K562 (cell line): Measurements from ENCODE around the gene LMNTD2. TPM values are rescaled to one million over a fixed set of nuclear protein-coding genes. Genes with fewer than 3 reads are reported as not detected.
A peak's percentile ranks its signal among the peaks of the same experiment; 100 is the strongest.

Experiments used
- ATF3 ChIP-seq, 2 experiments: fragments of 450-650 bp in 1 of 2; sonication (generic) in 1 of 2; formaldehyde crosslinking in 1 of 2; IDR thresholded peaks in 1 of 2; conservative IDR thresholded peaks in 1 of 2; 2 replicates each; pipeline versions ENCODE4 v1.6.1 to v1.8.1; 2016 to 2023; ENCODE audit warnings: mild to moderate bottlenecking in 2 of 2, moderate library complexity in 2 of 2, inconsistent platforms in 1 of 2, missing genetic modification reagents in 1 of 2
- CBX2 ChIP-seq: fragments of 200-600 bp; sonication (generic); IDR thresholded peaks from one replicate; pipeline ENCODE4 v1.6.1; 2012; ENCODE audit warnings: mild to moderate bottlenecking, low read length, inconsistent platforms; ENCODE audit not compliant: insufficient read depth, poor library complexity, severe bottlenecking
- FOXJ3 ChIP-seq: sonication (generic); formaldehyde crosslinking; IDR thresholded peaks from 2 replicates; pipeline ENCODE4 v1.4.0; 2020; ENCODE audit warnings: mild to moderate bottlenecking, missing genetic modification reagents
- HNRNPL ChIP-seq: fragments of 200-400 bp; formaldehyde crosslinking; IDR thresholded peaks from 2 replicates; pipeline ENCODE4 v1.6.1; 2017; ENCODE audit warnings: low read depth, mild to moderate bottlenecking, low read length
- MTF1 ChIP-seq: fragments of 250-450 bp; sonication (Bioruptor Pico); IDR thresholded peaks from 2 replicates; pipeline ENCODE4 v1.9.0; 2021; ENCODE audit warnings: moderate library complexity, mild to moderate bottlenecking, inconsistent platforms, borderline replicate concordance
- PCBP2 ChIP-seq: fragments of 200-400 bp; formaldehyde crosslinking; IDR thresholded peaks from 2 replicates; pipeline ENCODE4 v1.6.1; 2018; ENCODE audit warnings: low read length, low read depth, mild to moderate bottlenecking, moderate library complexity; ENCODE audit not compliant: poor library complexity, severe bottlenecking
- PHF8 ChIP-seq: fragments of 200-600 bp; sonication (generic); IDR thresholded peaks from 2 replicates; pipeline ENCODE4 v1.6.1; 2012; ENCODE audit warnings: mixed run types, mild to moderate bottlenecking, inconsistent platforms, low read length, moderate library complexity, borderline replicate concordance
- SMAD4 ChIP-seq: fragments of 250-450 bp; sonication (Bioruptor Pico); conservative IDR thresholded peaks from 2 replicates; pipeline ENCODE4 v1.8.0; 2021; ENCODE audit warnings: inconsistent platforms, mild to moderate bottlenecking, moderate library complexity
- SNRNP70 ChIP-seq: fragments of 200-400 bp; formaldehyde crosslinking; optimal IDR thresholded peaks from 2 replicates; pipeline ENCODE3; 2017; ENCODE audit warnings: low read depth, low read length
- YY1 ChIP-seq, 3 experiments: IDR thresholded peaks; 2 replicates each; pipeline ENCODE4 v1.6.1; 2011; ENCODE audit warnings: low read length in 2 of 3, mild to moderate bottlenecking in 2 of 3, moderate library complexity in 2 of 3, borderline replicate concordance in 1 of 3, control low read depth in 1 of 3, low read depth in 1 of 3; ENCODE audit not compliant: insufficient read depth in 3 of 3, insufficient replicate concordance in 2 of 3, control insufficient read depth in 1 of 3, insufficient read length in 1 of 3; ENCODE audit errors: extremely low read depth in 1 of 3
- ZC3H4 ChIP-seq: sonication (generic); formaldehyde crosslinking; IDR thresholded peaks from 2 replicates; pipeline ENCODE4 v1.9.0; 2021; ENCODE audit warnings: missing genetic modification reagents, borderline replicate concordance
- ZNF212 ChIP-seq: fragments of 450-650 bp; formaldehyde crosslinking; IDR thresholded peaks from 2 replicates; pipeline ENCODE4 v1.4.0; 2020; ENCODE audit warnings: mild to moderate bottlenecking
- polyA plus RNA-seq, 8 experiments: library from polyadenylated mRNA; depleted of rRNA in 4 of 8; stranded (reverse) in 5 of 8; unstranded in 3 of 8; fragments of >200 nt; fragmentation: Nextera tagmentation in 2 of 8; fragmentation: Illumina TruSeq in 1 of 8; extraction: Ambion mirVana in 2 of 8; extraction: Trizol in 1 of 8; gene quantifications; 2 replicates each; pipeline versions ENCODE4 v1.2.1 to v1.2.3, GENCODE V29; 2011 to 2014; ENCODE audit warnings: inconsistent platforms in 1 of 8, missing spikeins in 1 of 8
- total RNA-seq, 7 experiments: library from RNA; depleted of rRNA in 6 of 7; stranded (reverse); fragments of >200 nt in 6 of 7; fragmentation: Illumina TruSeq in 2 of 7; extraction: Trizol in 2 of 7; gene quantifications; 2 replicates each; pipeline versions ENCODE4 v1.2.1 to v1.2.3, GENCODE V29; 2011 to 2021; ENCODE audit warnings: low replicate concordance in 1 of 7
- TF ChIP-seq, protein P1 (sequence below): fragments of 450-650 bp; IDR thresholded peaks from 2 replicates; pipeline ENCODE4 v1.6.1; 2016; ENCODE audit warnings: antibody characterized with exemption

LMNTD2 gene
- total and polyA plus RNA-seq, 9 of the 15 experiments (the other 6 are each of a cell fraction or from before 2014, with no cell fraction given), result 0.48 to 4.2 (median 1.5) TPM; not detected in 3

GRCh38 chr11:569158-569885 is 8.8 kb upstream of the LMNTD2 start (continued):
- TF ChIP-seq FOXJ3 (CRISPR knock-in tag), result no peak
- no peak for TF ChIP-seq ZNF212
- 0 out of 2 replicates have a peak, but pooled peaks have one; percentile 12 for TF ChIP-seq ATF3 (IDR thresholded peaks at IDR 0.05)
- TF ChIP-seq ATF3 (CRISPR knock-in tag; conservative IDR thresholded peaks at IDR 0.05), result no peak
- no peak for TF ChIP-seq SMAD4 (CRISPR knock-in tag)
- no peak for TF ChIP-seq PCBP2
- no peak for TF ChIP-seq HNRNPL
- TF ChIP-seq, protein P1, sequence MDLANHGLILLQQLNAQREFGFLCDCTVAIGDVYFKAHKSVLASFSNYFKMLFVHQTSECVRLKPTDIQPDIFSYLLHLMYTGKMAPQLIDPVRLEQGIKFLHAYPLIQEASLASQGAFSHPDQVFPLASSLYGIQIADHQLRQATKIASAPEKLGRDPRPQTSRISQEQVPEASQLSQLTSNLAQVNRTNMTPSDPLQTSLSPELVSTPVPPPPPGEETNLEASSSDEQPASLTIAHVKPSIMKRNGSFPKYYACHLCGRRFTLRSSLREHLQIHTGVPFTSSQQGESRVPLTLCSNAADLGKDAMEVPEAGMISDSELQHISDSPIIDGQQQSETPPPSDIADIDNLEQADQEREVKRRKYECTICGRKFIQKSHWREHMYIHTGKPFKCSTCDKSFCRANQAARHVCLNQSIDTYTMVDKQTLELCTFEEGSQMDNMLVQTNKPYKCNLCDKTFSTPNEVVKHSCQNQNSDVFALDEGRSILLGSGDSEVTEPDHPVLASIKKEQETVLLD, result no peak
- no peak for TF ChIP-seq YY1 (IDR thresholded peaks at IDR 0.05; ENCODE audit: borderline replicate concordance in 1 of 3, control insufficient read depth in 1 of 3, extremely low read depth in 1 of 3, insufficient read depth in 3 of 3, insufficient read length in 1 of 3, insufficient replicate concordance in 2 of 3, low read depth in 1 of 3, low read length in 2 of 3)
- TF ChIP-seq MTF1 (CRISPR knock-in tag), result no peak
- no peak for TF ChIP-seq PHF8
- TF ChIP-seq ZC3H4 (CRISPR knock-in tag), result no peak
- TF ChIP-seq CBX2, result no peak
- no peak for TF ChIP-seq SNRNP70
